ENCODE data around the gene NEK2.
"Not testable (repeated sequence)": the region's sequence is repeated elsewhere in the genome, so short reads cannot be mapped to it uniquely, and the experiment has no call there.

DNA sequence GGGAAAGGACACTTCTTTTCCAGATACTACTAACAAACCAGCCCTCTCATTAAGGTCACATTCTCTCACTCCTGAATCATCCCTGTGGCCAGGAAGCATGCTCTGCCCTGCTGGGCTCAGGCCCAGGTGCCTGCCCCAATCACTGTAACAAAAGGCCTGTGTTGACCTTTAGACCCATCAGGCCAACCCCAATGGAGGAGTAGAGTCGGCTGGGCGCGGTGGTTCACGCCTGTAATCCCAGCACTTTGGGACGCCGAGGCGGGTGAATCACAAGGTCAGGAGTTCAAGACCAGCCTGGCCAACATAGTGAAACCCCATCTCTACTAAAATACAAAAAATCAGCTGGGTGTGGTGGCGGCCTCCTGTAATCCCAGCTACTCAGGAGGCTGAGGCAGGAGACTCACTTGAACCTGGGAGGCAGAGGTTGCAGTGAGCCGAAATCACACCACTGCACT, 38.8 kb downstream of the NEK2 start:
- TF ChIP-seq, protein P1, sequence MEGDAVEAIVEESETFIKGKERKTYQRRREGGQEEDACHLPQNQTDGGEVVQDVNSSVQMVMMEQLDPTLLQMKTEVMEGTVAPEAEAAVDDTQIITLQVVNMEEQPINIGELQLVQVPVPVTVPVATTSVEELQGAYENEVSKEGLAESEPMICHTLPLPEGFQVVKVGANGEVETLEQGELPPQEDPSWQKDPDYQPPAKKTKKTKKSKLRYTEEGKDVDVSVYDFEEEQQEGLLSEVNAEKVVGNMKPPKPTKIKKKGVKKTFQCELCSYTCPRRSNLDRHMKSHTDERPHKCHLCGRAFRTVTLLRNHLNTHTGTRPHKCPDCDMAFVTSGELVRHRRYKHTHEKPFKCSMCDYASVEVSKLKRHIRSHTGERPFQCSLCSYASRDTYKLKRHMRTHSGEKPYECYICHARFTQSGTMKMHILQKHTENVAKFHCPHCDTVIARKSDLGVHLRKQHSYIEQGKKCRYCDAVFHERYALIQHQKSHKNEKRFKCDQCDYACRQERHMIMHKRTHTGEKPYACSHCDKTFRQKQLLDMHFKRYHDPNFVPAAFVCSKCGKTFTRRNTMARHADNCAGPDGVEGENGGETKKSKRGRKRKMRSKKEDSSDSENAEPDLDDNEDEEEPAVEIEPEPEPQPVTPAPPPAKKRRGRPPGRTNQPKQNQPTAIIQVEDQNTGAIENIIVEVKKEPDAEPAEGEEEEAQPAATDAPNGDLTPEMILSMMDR (IDR thresholded peaks at IDR 0.05) = not testable (repeated sequence)
- TF ChIP-seq EZH2phosphoT487, EZH2 (IDR thresholded peaks at IDR 0.05): not testable (repeated sequence)
